Activated T-helper 2 cell treated with anti-CD3 and anti-CD28 coated beads, Interferon-gamma antibody, Interleukin-2, Interleukin-4, amounts not matched to agents 10 μg/mL and 5 μg/mL and 100 μg/mL, durations not matched to agents 14 hours and 24 hours and 36 hours (primary cell): ENCODE data around the gene ADAMTS6. TPM values are rescaled to one million over a fixed set of nuclear protein-coding genes. Genes with fewer than 3 reads are reported as not detected.

ENCODE experiments used
- DNase-seq: peaks from one replicate; pipeline ENCODE4 v3.0.0; 2021; ENCODE audit warnings: low spot score
- H3K27ac Mint-ChIP-seq: one replicate; pipeline ENCODE4 v1.8.0; 2021; ENCODE audit warnings: mixed read lengths
- H3K27me3 Mint-ChIP-seq: one replicate; pipeline ENCODE4 v1.8.0; 2021; ENCODE audit warnings: low read depth, mixed read lengths
- H3K36me3 Mint-ChIP-seq: one replicate; pipeline ENCODE4 v1.8.0; 2021; ENCODE audit warnings: low read depth, mixed read lengths
- H3K4me1 Mint-ChIP-seq: one replicate; pipeline ENCODE4 v1.8.0; 2021; ENCODE audit warnings: low read depth, mixed read lengths
- H3K4me3 Mint-ChIP-seq: one replicate; pipeline ENCODE4 v1.8.0; 2021; ENCODE audit warnings: low read depth, mild to moderate bottlenecking, moderate library complexity, mixed read lengths
- H3K9me3 Mint-ChIP-seq: one replicate; pipeline ENCODE4 v1.8.0; 2021; ENCODE audit warnings: mixed read lengths
- intact Hi-C: fragments of 100-400 bp; cut with micrococcal nuclease; formaldehyde crosslinking; loops from one replicate; pipeline ENCODE4 v1.15.1; 2023
- total RNA-seq: library from RNA; stranded (reverse); gene quantifications from 2 replicates; pipeline ENCODE4 v1.2.3, GENCODE V29; 2022

ADAMTS6 gene
- total RNA-seq, 1 donor from 2014 or later, result 1.4 TPM

- intact Hi-C loops, result no loop called here
- H3K27me3 Mint-ChIP-seq, result peaks cover 7% of the 10 kb centered on the region
- H3K4me1 Mint-ChIP-seq, result no peaks in the 10 kb centered on the region
- H3K36me3 Mint-ChIP-seq, result no peaks in the 10 kb centered on the region
- DNase-seq, result no peak
- H3K27ac Mint-ChIP-seq, result no peak overlapping the region
- no peak overlapping the region for H3K4me3 Mint-ChIP-seq
- H3K9me3 Mint-ChIP-seq, result no peaks in the 10 kb centered on the region
Observed at GRCh38 chr5:65161655-65162054, 320.1 kb downstream of the ADAMTS6 start.

- intact Hi-C loops, result no loop called here
- Mint-ChIP-seq H3K4me1 (no peaks in the 10 kb centered on the region), H3K27ac (no peak overlapping the region), H3K36me3 (no peaks in the 10 kb centered on the region), H3K9me3 (no peaks in the 10 kb centered on the region), H3K27me3 (peaks cover 10% of the 10 kb centered on the region), H3K4me3 (no peak overlapping the region)
- DNase-seq, result no peak
Observed at GRCh38 chr5:65157906-65158603, 323.7 kb downstream of the ADAMTS6 start.

- Mint-ChIP-seq H3K9me3 (no peaks in the 10 kb centered on the region), H3K4me3 (no peak overlapping the region), H3K27ac (no peak overlapping the region), H3K4me1 (no peaks in the 10 kb centered on the region), H3K27me3 (peaks cover 10% of the 10 kb centered on the region), H3K36me3 (no peaks in the 10 kb centered on the region)
- no peak for DNase-seq
- intact Hi-C loops, result no loop called here
Observed at GRCh38 chr5:65156933-65157332, 324.8 kb downstream of the ADAMTS6 start.

GRCh38 chr5:65152131-65152530, 329.6 kb downstream of the ADAMTS6 start:
- intact Hi-C loops, result no loop called here
- peaks cover 3% of the 10 kb centered on the region for H3K27me3 Mint-ChIP-seq
- H3K4me3 Mint-ChIP-seq, result no peak overlapping the region

GRCh38 chr5:65151614-65152013, 330.1 kb downstream of the ADAMTS6 start:
- Mint-ChIP-seq H3K9me3 (no peaks in the 10 kb centered on the region), H3K27ac (no peak overlapping the region), H3K27me3 (peaks cover 3% of the 10 kb centered on the region), H3K36me3 (no peaks in the 10 kb centered on the region), H3K4me3 (no peak overlapping the region), H3K4me1 (no peaks in the 10 kb centered on the region)
- DNase-seq, result no peak
- intact Hi-C loops, result no loop called here

More at GRCh38 chr5:65152131-65152530, 329.6 kb downstream of the ADAMTS6 start:
- Mint-ChIP-seq H3K36me3 (no peaks in the 10 kb centered on the region), H3K9me3 (no peaks in the 10 kb centered on the region), H3K27ac (no peak overlapping the region), H3K4me1 (no peaks in the 10 kb centered on the region)
- no peak for DNase-seq

- Mint-ChIP-seq H3K27me3 (peaks cover 3% of the 10 kb centered on the region), H3K9me3 (no peaks in the 10 kb centered on the region), H3K36me3 (no peaks in the 10 kb centered on the region), H3K27ac (no peak overlapping the region), H3K4me1 (no peaks in the 10 kb centered on the region), H3K4me3 (no peak overlapping the region)
- intact Hi-C loops, result no loop called here
- DNase-seq, result no peak
Observed at GRCh38 chr5:65150599-65151304, 331.0 kb downstream of the ADAMTS6 start.

- no peak for DNase-seq
- no peaks in the 10 kb centered on the region for H3K36me3 Mint-ChIP-seq
- no peak overlapping the region for H3K27ac Mint-ChIP-seq
- peaks cover 3% of the 10 kb centered on the region for H3K27me3 Mint-ChIP-seq
- no peak overlapping the region for H3K4me3 Mint-ChIP-seq
- intact Hi-C loops, result no loop called here
- no peaks in the 10 kb centered on the region for H3K4me1 Mint-ChIP-seq
- no peaks in the 10 kb centered on the region for H3K9me3 Mint-ChIP-seq
Observed at GRCh38 chr5:65149827-65150226, 331.9 kb downstream of the ADAMTS6 start.

- H3K27me3 Mint-ChIP-seq, result peaks cover 3% of the 10 kb centered on the region
- no peak overlapping the region for H3K4me3 Mint-ChIP-seq
- intact Hi-C loops, result no loop called here
- H3K9me3 Mint-ChIP-seq, result no peaks in the 10 kb centered on the region
- no peaks in the 10 kb centered on the region for H3K4me1 Mint-ChIP-seq
- DNase-seq, result no peak
- no peaks in the 10 kb centered on the region for H3K36me3 Mint-ChIP-seq
- no peak overlapping the region for H3K27ac Mint-ChIP-seq
Observed at GRCh38 chr5:65144136-65144871, 337.4 kb downstream of the ADAMTS6 start.

GRCh38 chr5:65142511-65143011, 339.2 kb downstream of the ADAMTS6 start:
- Mint-ChIP-seq H3K36me3 (no peaks in the 10 kb centered on the region), H3K4me1 (no peaks in the 10 kb centered on the region), H3K9me3 (no peaks in the 10 kb centered on the region), H3K27ac (no peak overlapping the region), H3K27me3 (peaks cover 3% of the 10 kb centered on the region), H3K4me3 (no peak overlapping the region)
- intact Hi-C loops, result no loop called here
- DNase-seq, result no peak

- H3K4me1 Mint-ChIP-seq, result no peaks in the 10 kb centered on the region
- DNase-seq, result no peak
- no peak overlapping the region for H3K4me3 Mint-ChIP-seq
- H3K27me3 Mint-ChIP-seq, result peaks cover 3% of the 10 kb centered on the region
- H3K27ac Mint-ChIP-seq, result no peak overlapping the region
- H3K9me3 Mint-ChIP-seq, result no peaks in the 10 kb centered on the region
- H3K36me3 Mint-ChIP-seq, result no peaks in the 10 kb centered on the region
- intact Hi-C loops, result no loop called here
Observed at GRCh38 chr5:65142016-65142415, 339.7 kb downstream of the ADAMTS6 start.

GRCh38 chr5:65141493-65141892, 340.2 kb downstream of the ADAMTS6 start:
- H3K27me3 Mint-ChIP-seq, result peaks cover 3% of the 10 kb centered on the region
- DNase-seq, result no peak
- no peak overlapping the region for H3K27ac Mint-ChIP-seq
- H3K4me1 Mint-ChIP-seq, result no peaks in the 10 kb centered on the region
- H3K4me3 Mint-ChIP-seq, result no peak overlapping the region
- intact Hi-C loops, result no loop called here
- no peaks in the 10 kb centered on the region for H3K9me3 Mint-ChIP-seq
- no peaks in the 10 kb centered on the region for H3K36me3 Mint-ChIP-seq

GRCh38 chr5:65137631-65138030, 344.1 kb downstream of the ADAMTS6 start:
- Mint-ChIP-seq H3K27ac (no peak overlapping the region), H3K27me3 (peaks cover 3% of the 10 kb centered on the region), H3K9me3 (no peaks in the 10 kb centered on the region), H3K4me1 (no peaks in the 10 kb centered on the region), H3K36me3 (no peaks in the 10 kb centered on the region), H3K4me3 (no peak overlapping the region)
- intact Hi-C loops, result no loop called here
- no peak for DNase-seq
